ENCODE data around the gene ROR2.
"Not testable (repeated sequence)": the region's sequence is repeated elsewhere in the genome, so short reads cannot be mapped to it uniquely, and the experiment has no call there.

ROR2 gene

GRCh38 chr9:91564081-91564670 lies 385.9 kb downstream of the ROR2 start:
- TF ChIP-seq GATA1 (IDR thresholded peaks at IDR 0.05; ENCODE audit: low read depth, low read length), result no peak
- no peak for TF ChIP-seq POLR2A (IDR thresholded peaks at IDR 0.05; ENCODE audit: low read length)
- no peak for DNase-seq

GRCh38 chr9:91562416-91562815 lies 387.6 kb downstream of the ROR2 start:
- TF ChIP-seq GATA1 (IDR thresholded peaks at IDR 0.05; ENCODE audit: low read depth, low read length) (no peak), POLR2A (IDR thresholded peaks at IDR 0.05; ENCODE audit: low read length) (no peak)
- DNase-seq, result no peak

- DNase-seq, result no peak
- no peak for TF ChIP-seq POLR2A (IDR thresholded peaks at IDR 0.05; ENCODE audit: low read length)
- TF ChIP-seq GATA1 (IDR thresholded peaks at IDR 0.05; ENCODE audit: low read depth, low read length), result no peak
Observed at GRCh38 chr9:91560301-91560700, 389.7 kb downstream of the ROR2 start.

GRCh38 chr9:91558879-91559278 lies 391.1 kb downstream of the ROR2 start:
- TF ChIP-seq POLR2A (IDR thresholded peaks at IDR 0.05; ENCODE audit: low read length), result no peak
- TF ChIP-seq GATA1 (IDR thresholded peaks at IDR 0.05; ENCODE audit: low read depth, low read length), result no peak
- no peak for DNase-seq

GRCh38 chr9:91558395-91558794 lies 391.6 kb downstream of the ROR2 start:
- no peak for DNase-seq
- no peak for TF ChIP-seq GATA1 (IDR thresholded peaks at IDR 0.05; ENCODE audit: low read depth, low read length)
- TF ChIP-seq POLR2A (IDR thresholded peaks at IDR 0.05; ENCODE audit: low read length), result no peak

GRCh38 chr9:91557327-91557726 lies 392.7 kb downstream of the ROR2 start:
- TF ChIP-seq POLR2A (IDR thresholded peaks at IDR 0.05; ENCODE audit: low read length), result no peak
- no peak for TF ChIP-seq GATA1 (IDR thresholded peaks at IDR 0.05; ENCODE audit: low read depth, low read length)
- DNase-seq, result no peak

GRCh38 chr9:91555132-91555531 lies 394.9 kb downstream of the ROR2 start:
- DNase-seq, result no peak
- TF ChIP-seq POLR2A (IDR thresholded peaks at IDR 0.05; ENCODE audit: low read length) (no peak), GATA1 (IDR thresholded peaks at IDR 0.05; ENCODE audit: low read depth, low read length) (no peak)

GRCh38 chr9:91549177-91549576 lies 400.9 kb downstream of the ROR2 start:
- no peak for DNase-seq
- TF ChIP-seq GATA1 (IDR thresholded peaks at IDR 0.05; ENCODE audit: low read depth, low read length), result no peak
- no peak for TF ChIP-seq POLR2A (IDR thresholded peaks at IDR 0.05; ENCODE audit: low read length)

- no peak for DNase-seq
- TF ChIP-seq GATA1 (IDR thresholded peaks at IDR 0.05; ENCODE audit: low read depth, low read length) (no peak), POLR2A (IDR thresholded peaks at IDR 0.05; ENCODE audit: low read length) (no peak)
Observed at GRCh38 chr9:91547081-91547480, 402.9 kb downstream of the ROR2 start.

- TF ChIP-seq POLR2A (IDR thresholded peaks at IDR 0.05; ENCODE audit: low read length) (no peak), GATA1 (IDR thresholded peaks at IDR 0.05; ENCODE audit: low read depth, low read length) (no peak)
- DNase-seq, result no peak
Observed at GRCh38 chr9:91546574-91546973, 403.5 kb downstream of the ROR2 start.

GRCh38 chr9:91541734-91542133 lies 408.3 kb downstream of the ROR2 start:
- DNase-seq, result no peak
- no peak for TF ChIP-seq GATA1 (IDR thresholded peaks at IDR 0.05; ENCODE audit: low read depth, low read length)
- no peak for TF ChIP-seq POLR2A (IDR thresholded peaks at IDR 0.05; ENCODE audit: low read length)

- DNase-seq, result not testable (repeated sequence)
Observed at GRCh38 chr9:91540506-91540905, 409.5 kb downstream of the ROR2 start.

GRCh38 chr9:91536211-91536691 lies 413.8 kb downstream of the ROR2 start:
- peak in 1 of 2 experiments; percentile 26 for DNase-seq

GRCh38 chr9:91534374-91534773 lies 415.7 kb downstream of the ROR2 start:
- DNase-seq, result no peak
- TF ChIP-seq POLR2A (IDR thresholded peaks at IDR 0.05; ENCODE audit: low read length) (no peak), GATA1 (IDR thresholded peaks at IDR 0.05; ENCODE audit: low read depth, low read length) (no peak)

More at GRCh38 chr9:91536211-91536691, 413.8 kb downstream of the ROR2 start:
- no peak for TF ChIP-seq POLR2A (IDR thresholded peaks at IDR 0.05; ENCODE audit: low read length)
- no peak for TF ChIP-seq GATA1 (IDR thresholded peaks at IDR 0.05; ENCODE audit: low read depth, low read length)

- TF ChIP-seq GATA1 (IDR thresholded peaks at IDR 0.05; ENCODE audit: low read depth, low read length) (no peak), POLR2A (IDR thresholded peaks at IDR 0.05; ENCODE audit: low read length) (no peak)
- DNase-seq, result no peak
Observed at GRCh38 chr9:91533382-91533781, 416.6 kb downstream of the ROR2 start.

GRCh38 chr9:91532325-91532724 lies 417.7 kb downstream of the ROR2 start:
- DNase-seq, result no peak
- no peak for TF ChIP-seq POLR2A (IDR thresholded peaks at IDR 0.05; ENCODE audit: low read length)
- TF ChIP-seq GATA1 (IDR thresholded peaks at IDR 0.05; ENCODE audit: low read depth, low read length), result no peak
